ENCODE measurements around the gene ZBTB45.

GRCh38 chr19:58476498-58477015, 43.1 kb downstream of the ZBTB45 start:
- TF ChIP-seq ESRRA (CRISPR knock-in tag; IDR thresholded peaks at IDR 0.05; ENCODE audit: borderline replicate concordance) (no peak), ZNF219 (CRISPR knock-in tag; IDR thresholded peaks at IDR 0.05; ENCODE audit: borderline replicate concordance) (no peak), TP53 (CRISPR knock-in tag; IDR thresholded peaks at IDR 0.05) (no peak), CTCF (IDR thresholded peaks at IDR 0.05) (no peak), ATF2 (CRISPR knock-in tag; IDR thresholded peaks at IDR 0.05; ENCODE audit: borderline replicate concordance, low read depth) (no peak), FOXK1 (CRISPR knock-in tag; IDR thresholded peaks at IDR 0.05) (no peak), NR2C2 (CRISPR knock-in tag; IDR thresholded peaks at IDR 0.05) (no peak), MLX (CRISPR knock-in tag; IDR thresholded peaks at IDR 0.05) (no peak), AR (CRISPR knock-in tag; IDR thresholded peaks at IDR 0.05) (no peak), ZBTB43 (CRISPR knock-in tag; IDR thresholded peaks at IDR 0.05) (no peak), PREB (CRISPR knock-in tag; IDR thresholded peaks at IDR 0.05; ENCODE audit: borderline replicate concordance) (no peak), MAX (CRISPR knock-in tag; IDR thresholded peaks at IDR 0.05) (no peak), CREB1 (CRISPR knock-in tag; IDR thresholded peaks at IDR 0.05) (no peak), JUN (CRISPR knock-in tag; IDR thresholded peaks at IDR 0.05) (no peak)

Data from WTC11 (cell line).